Regular cardiac myocyte (primary cell): ENCODE results near the gene CLTA. TPM values are rescaled to one million over a fixed set of nuclear protein-coding genes. Genes with fewer than 3 reads are reported as not detected.

Experiments
- total RNA-seq: library from RNA; depleted of rRNA; stranded (reverse); fragments of >200 nt; gene quantifications from 2 replicates; pipeline ENCODE4 v1.2.3, GENCODE V29; 2014

CLTA gene, protein sequence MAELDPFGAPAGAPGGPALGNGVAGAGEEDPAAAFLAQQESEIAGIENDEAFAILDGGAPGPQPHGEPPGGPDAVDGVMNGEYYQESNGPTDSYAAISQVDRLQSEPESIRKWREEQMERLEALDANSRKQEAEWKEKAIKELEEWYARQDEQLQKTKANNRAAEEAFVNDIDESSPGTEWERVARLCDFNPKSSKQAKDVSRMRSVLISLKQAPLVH
- total RNA-seq, result 247 and 276 TPM in 2 replicates

DNA sequence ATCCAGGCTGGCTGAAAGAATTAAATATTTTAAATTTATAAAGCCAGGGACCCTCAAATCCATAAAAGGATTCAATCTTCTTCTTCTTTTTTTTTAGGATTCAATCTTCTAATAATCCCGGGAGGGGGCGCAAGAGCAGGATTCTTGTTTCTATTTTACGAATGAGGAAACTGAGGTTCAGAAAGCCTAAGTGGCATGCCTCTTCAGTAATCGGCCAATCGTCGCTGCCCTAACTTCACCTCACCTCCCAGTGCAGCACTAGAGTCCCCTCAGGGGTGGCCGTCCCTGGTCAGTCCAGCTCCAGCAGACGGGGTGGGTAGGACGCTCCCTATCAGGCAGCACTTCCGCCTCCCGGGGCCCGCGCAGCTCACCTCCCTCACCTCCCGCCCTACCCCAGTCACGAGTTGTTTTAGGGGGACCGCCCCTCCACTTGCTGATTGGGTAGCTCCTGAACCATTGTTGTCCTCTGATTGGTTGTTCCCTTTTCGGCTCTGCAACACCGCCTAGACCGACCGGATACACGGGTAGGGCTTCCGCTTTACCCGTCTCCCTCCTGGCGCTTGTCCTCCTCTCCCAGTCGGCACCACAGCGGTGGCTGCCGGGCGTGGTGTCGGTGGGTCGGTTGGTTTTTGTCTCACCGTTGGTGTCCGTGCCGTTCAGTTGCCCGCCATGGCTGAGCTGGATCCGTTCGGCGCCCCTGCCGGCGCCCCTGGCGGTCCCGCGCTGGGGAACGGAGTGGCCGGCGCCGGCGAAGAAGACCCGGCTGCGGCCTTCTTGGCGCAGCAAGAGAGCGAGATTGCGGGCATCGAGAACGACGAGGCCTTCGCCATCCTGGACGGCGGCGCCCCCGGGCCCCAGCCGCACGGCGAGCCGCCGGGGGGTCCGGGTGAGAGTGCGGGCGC lies at the start of gene CLTA:
Gene CLTA, plus strand, starts transcription at position 534 of the 902 bp plus-strand sequence. Its CDS starts 136 bp downstream, at position 670.

GRCh38 chr9:36169166-36169565 lies 21.6 kb upstream of the CLTA start, which contains the start of gene CCIN:
Gene CCIN (plus strand): TSS chr9:36169388. CDS start chr9:36169503, 115 bp downstream.

GRCh38 chr9:36258208-36258995 lies 67.7 kb downstream of the CLTA start, which contains the start of gene GNE:
Gene GNE (minus strand): TSS chr9:36258448. CDS start chr9:36249355, 9,093 bp downstream.

Other genes starting within 250 kb of the CLTA start
- gene OR2S2, start 232.8 kb upstream of the CLTA start, total RNA-seq, result 0.19 TPM in 1 of 2 replicates, not detected in the other
- gene RECK, start 154.0 kb upstream of the CLTA start, total RNA-seq, result 24.2 and 81.7 TPM in 2 replicates
- gene GLIPR2, start 54.2 kb upstream of the CLTA start, total RNA-seq, result 31.3 and 41.4 TPM in 2 replicates
- gene CCIN, start 21.5 kb upstream of the CLTA start, total RNA-seq, result 1.7 and 4.8 TPM in 2 replicates
- gene GNE, start 67.5 kb downstream of the CLTA start, total RNA-seq, result 33.4 and 34.7 TPM in 2 replicates
- 4.4 and 6.8 TPM in 2 replicates for gene RNF38, start 209.3 kb downstream of the CLTA start, total RNA-seq